Stimulated activated CD8-positive, alpha-beta memory T cell treated with anti-CD3 and anti-CD28 coated beads, Interleukin-7, amount 100 ng/mL, for 4 hours (primary cell): ENCODE results near the gene BRD7.

Experiments
- DNase-seq, 2 donors: peaks; one replicate each; pipeline ENCODE4 v3.0.0-alpha.2; 2020; ENCODE audit warnings: low read depth in 2 of 2

Gene BRD7

GRCh38 chr16:50368410-50369132, at the start of gene BRD7:
TSS of gene BRD7 (minus strand) at chr16:50368988. CDS start at chr16:50368774, 214 bp downstream.
- peak; percentile 21 to 66 for DNase-seq

- no peak for DNase-seq
Observed at GRCh38 chr16:50416388-50416787, 47.6 kb upstream of the BRD7 start.

- no peak for DNase-seq
Observed at GRCh38 chr16:50414152-50414551, 45.4 kb upstream of the BRD7 start.

- no peak for DNase-seq
Observed at GRCh38 chr16:50411034-50411433, 42.2 kb upstream of the BRD7 start.

GRCh38 chr16:50408001-50408561, 39.3 kb upstream of the BRD7 start:
- no peak for DNase-seq

- DNase-seq, result no peak
Observed at GRCh38 chr16:50407351-50407750, 38.6 kb upstream of the BRD7 start.

GRCh38 chr16:50403491-50403890, 34.7 kb upstream of the BRD7 start:
- no peak for DNase-seq

- DNase-seq, result no peak
Observed at GRCh38 chr16:50402298-50402895, 33.6 kb upstream of the BRD7 start.

- no peak for DNase-seq
Observed at GRCh38 chr16:50401355-50401754, 32.6 kb upstream of the BRD7 start.

- DNase-seq, result no peak
Observed at GRCh38 chr16:50400967-50401348, 32.2 kb upstream of the BRD7 start.

- DNase-seq, result no peak
Observed at GRCh38 chr16:50400312-50400966, 31.7 kb upstream of the BRD7 start.

GRCh38 chr16:50399411-50399810, 30.6 kb upstream of the BRD7 start:
- no peak for DNase-seq

- no peak for DNase-seq
Observed at GRCh38 chr16:50398336-50398735, 29.5 kb upstream of the BRD7 start.

- DNase-seq, result no peak
Observed at GRCh38 chr16:50396761-50397535, 28.2 kb upstream of the BRD7 start.

- DNase-seq, result no peak
Observed at GRCh38 chr16:50395763-50396710, 27.2 kb upstream of the BRD7 start.

- DNase-seq, result no peak
Observed at GRCh38 chr16:50393858-50394802, 25.3 kb upstream of the BRD7 start.

GRCh38 chr16:50393416-50393815, 24.6 kb upstream of the BRD7 start:
- DNase-seq, result no peak

GRCh38 chr16:50390914-50391716, 22.3 kb upstream of the BRD7 start:
- DNase-seq, result no peak

- no peak for DNase-seq
Observed at GRCh38 chr16:50390371-50390771, 21.6 kb upstream of the BRD7 start.
